ENCODE data around the gene FNDC3A.
"Not testable (repeated sequence)": the region's sequence is repeated elsewhere in the genome, so short reads cannot be mapped to it uniquely, and the experiment has no call there.

FNDC3A gene

GRCh38 chr13:49086722-49087121 is 111.0 kb downstream of the FNDC3A start:
- DNase-seq (ENCODE audit: low read depth): no peak

- no peak for DNase-seq (ENCODE audit: low read depth)
Observed at GRCh38 chr13:49093376-49093775, 117.7 kb downstream of the FNDC3A start.

- DNase-seq (ENCODE audit: low read depth): no peak
Observed at GRCh38 chr13:49097374-49097773, 121.7 kb downstream of the FNDC3A start.

- DNase-seq (ENCODE audit: low read depth): no peak
Observed at GRCh38 chr13:49098198-49098597, 122.5 kb downstream of the FNDC3A start.

GRCh38 chr13:49098771-49099512 is 123.2 kb downstream of the FNDC3A start:
- no peak for DNase-seq (ENCODE audit: low read depth)

GRCh38 chr13:49099513-49099877 is 123.8 kb downstream of the FNDC3A start:
- no peak for DNase-seq (ENCODE audit: low read depth)

- DNase-seq (ENCODE audit: low read depth): no peak
Observed at GRCh38 chr13:49100637-49101570, 125.2 kb downstream of the FNDC3A start.

GRCh38 chr13:49108196-49108595 is 132.5 kb downstream of the FNDC3A start:
- no peak for DNase-seq (ENCODE audit: low read depth)

- peak; percentile 49 for DNase-seq (ENCODE audit: low read depth)
Observed at GRCh38 chr13:49110122-49110912, 134.6 kb downstream of the FNDC3A start.

GRCh38 chr13:49110913-49111170 is 135.1 kb downstream of the FNDC3A start:
- DNase-seq (ENCODE audit: low read depth): no peak

- DNase-seq (ENCODE audit: low read depth): no peak
Observed at GRCh38 chr13:49112782-49113525, 137.2 kb downstream of the FNDC3A start.

GRCh38 chr13:49113526-49114286 is 138.0 kb downstream of the FNDC3A start:
- DNase-seq (ENCODE audit: low read depth): no peak

- DNase-seq (ENCODE audit: low read depth): no peak
Observed at GRCh38 chr13:49116873-49117272, 141.2 kb downstream of the FNDC3A start.

GRCh38 chr13:49118455-49118854 is 142.7 kb downstream of the FNDC3A start:
- not testable (repeated sequence) for DNase-seq (ENCODE audit: low read depth)

GRCh38 chr13:49124693-49125304 is 149.1 kb downstream of the FNDC3A start:
- DNase-seq (ENCODE audit: low read depth): no peak

- DNase-seq (ENCODE audit: low read depth): no peak
Observed at GRCh38 chr13:49125964-49126524, 150.3 kb downstream of the FNDC3A start.

- DNase-seq (ENCODE audit: low read depth): no peak
Observed at GRCh38 chr13:49132479-49133002, 156.8 kb downstream of the FNDC3A start.

- no peak for DNase-seq (ENCODE audit: low read depth)
Observed at GRCh38 chr13:49134305-49134704, 158.6 kb downstream of the FNDC3A start.

- DNase-seq (ENCODE audit: low read depth): not testable (repeated sequence)
Observed at GRCh38 chr13:49137138-49137643, 161.5 kb downstream of the FNDC3A start.

All from activated gamma-delta T cell treated with anti-CD3 and anti-CD28 coated beads, Interleukin-2, amount 50 U/mL, for 16 hours (primary cell).